Measurements from ENCODE around the gene UNKL.

DNA sequence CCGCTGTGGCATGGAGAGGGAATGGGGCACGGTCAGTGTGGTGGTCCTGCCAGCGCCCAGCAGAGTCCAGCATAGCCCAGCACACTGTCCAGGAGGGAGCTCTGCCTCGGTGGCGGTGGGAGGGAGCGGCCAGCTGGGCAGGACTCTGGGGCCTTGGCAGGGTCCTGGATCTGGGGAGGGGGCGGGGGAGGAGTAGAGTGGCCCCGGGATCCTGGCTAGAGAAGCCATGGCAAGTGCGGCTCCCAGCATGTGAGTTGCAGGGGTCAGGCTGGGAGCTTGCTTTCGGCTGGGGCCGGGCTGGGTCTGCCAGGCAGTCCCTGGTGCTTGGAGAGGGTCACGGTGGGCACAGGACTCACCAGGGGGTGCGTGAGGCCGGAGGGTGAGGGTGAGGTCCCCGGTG is 58.9 kb downstream of the UNKL start:
- TF ChIP-seq, protein P1, sequence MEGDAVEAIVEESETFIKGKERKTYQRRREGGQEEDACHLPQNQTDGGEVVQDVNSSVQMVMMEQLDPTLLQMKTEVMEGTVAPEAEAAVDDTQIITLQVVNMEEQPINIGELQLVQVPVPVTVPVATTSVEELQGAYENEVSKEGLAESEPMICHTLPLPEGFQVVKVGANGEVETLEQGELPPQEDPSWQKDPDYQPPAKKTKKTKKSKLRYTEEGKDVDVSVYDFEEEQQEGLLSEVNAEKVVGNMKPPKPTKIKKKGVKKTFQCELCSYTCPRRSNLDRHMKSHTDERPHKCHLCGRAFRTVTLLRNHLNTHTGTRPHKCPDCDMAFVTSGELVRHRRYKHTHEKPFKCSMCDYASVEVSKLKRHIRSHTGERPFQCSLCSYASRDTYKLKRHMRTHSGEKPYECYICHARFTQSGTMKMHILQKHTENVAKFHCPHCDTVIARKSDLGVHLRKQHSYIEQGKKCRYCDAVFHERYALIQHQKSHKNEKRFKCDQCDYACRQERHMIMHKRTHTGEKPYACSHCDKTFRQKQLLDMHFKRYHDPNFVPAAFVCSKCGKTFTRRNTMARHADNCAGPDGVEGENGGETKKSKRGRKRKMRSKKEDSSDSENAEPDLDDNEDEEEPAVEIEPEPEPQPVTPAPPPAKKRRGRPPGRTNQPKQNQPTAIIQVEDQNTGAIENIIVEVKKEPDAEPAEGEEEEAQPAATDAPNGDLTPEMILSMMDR (IDR thresholded peaks at IDR 0.05): no peak
- TF ChIP-seq POLR2A (IDR thresholded peaks at IDR 0.05): no peak
